SJCRH30 (cell line): ENCODE data around the gene VEZF1. TPM values are rescaled to one million over a fixed set of nuclear protein-coding genes. Genes with fewer than 3 reads are reported as not detected.
"Not testable (repeated sequence)": the region's sequence is repeated elsewhere in the genome, so short reads cannot be mapped to it uniquely, and the experiment has no call there.

Experiments
- DNase-seq, 2 experiments: peaks; one replicate each; pipeline ENCODE4 v3.0.0-alpha.2; 2015 to 2020
- H3K27ac ChIP-seq: fragments of 250-450 bp; sonication (Bioruptor Pico); 2 replicates; pipeline ENCODE4 v1.5.1; 2020; ENCODE audit warnings: mild to moderate bottlenecking, moderate library complexity
- H3K27me3 ChIP-seq: fragments of 250-450 bp; sonication (Bioruptor Pico); 2 replicates; pipeline ENCODE4 v1.5.1; 2020; ENCODE audit warnings: mild to moderate bottlenecking, moderate library complexity
- H3K36me3 ChIP-seq: fragments of 250-450 bp; sonication (Bioruptor Pico); 2 replicates; pipeline ENCODE4 v1.5.1; 2020; ENCODE audit warnings: mild to moderate bottlenecking, moderate library complexity
- H3K4me1 ChIP-seq: fragments of 250-450 bp; sonication (Bioruptor Pico); 2 replicates; pipeline ENCODE4 v1.5.1; 2020; ENCODE audit warnings: mild to moderate bottlenecking, moderate library complexity
- H3K4me3 ChIP-seq: fragments of 250-450 bp; sonication (Bioruptor Pico); 2 replicates; pipeline ENCODE4 v1.5.1; 2020; ENCODE audit warnings: mild to moderate bottlenecking, moderate library complexity
- H3K9me3 ChIP-seq: fragments of 250-450 bp; sonication (Bioruptor Pico); replicated peaks from 2 replicates; pipeline ENCODE4 v1.5.1; 2020; ENCODE audit warnings: mild to moderate bottlenecking, moderate library complexity
- total RNA-seq: library from RNA; depleted of rRNA; stranded (reverse); fragments of >200 nt; shearing (Covaris generic); gene quantifications from 2 replicates; pipeline ENCODE4 v1.2.3, GENCODE V29; 2014

The VEZF1 gene
- total RNA-seq, 1 experiment from 2014 or later: 78.9 TPM

DNA sequence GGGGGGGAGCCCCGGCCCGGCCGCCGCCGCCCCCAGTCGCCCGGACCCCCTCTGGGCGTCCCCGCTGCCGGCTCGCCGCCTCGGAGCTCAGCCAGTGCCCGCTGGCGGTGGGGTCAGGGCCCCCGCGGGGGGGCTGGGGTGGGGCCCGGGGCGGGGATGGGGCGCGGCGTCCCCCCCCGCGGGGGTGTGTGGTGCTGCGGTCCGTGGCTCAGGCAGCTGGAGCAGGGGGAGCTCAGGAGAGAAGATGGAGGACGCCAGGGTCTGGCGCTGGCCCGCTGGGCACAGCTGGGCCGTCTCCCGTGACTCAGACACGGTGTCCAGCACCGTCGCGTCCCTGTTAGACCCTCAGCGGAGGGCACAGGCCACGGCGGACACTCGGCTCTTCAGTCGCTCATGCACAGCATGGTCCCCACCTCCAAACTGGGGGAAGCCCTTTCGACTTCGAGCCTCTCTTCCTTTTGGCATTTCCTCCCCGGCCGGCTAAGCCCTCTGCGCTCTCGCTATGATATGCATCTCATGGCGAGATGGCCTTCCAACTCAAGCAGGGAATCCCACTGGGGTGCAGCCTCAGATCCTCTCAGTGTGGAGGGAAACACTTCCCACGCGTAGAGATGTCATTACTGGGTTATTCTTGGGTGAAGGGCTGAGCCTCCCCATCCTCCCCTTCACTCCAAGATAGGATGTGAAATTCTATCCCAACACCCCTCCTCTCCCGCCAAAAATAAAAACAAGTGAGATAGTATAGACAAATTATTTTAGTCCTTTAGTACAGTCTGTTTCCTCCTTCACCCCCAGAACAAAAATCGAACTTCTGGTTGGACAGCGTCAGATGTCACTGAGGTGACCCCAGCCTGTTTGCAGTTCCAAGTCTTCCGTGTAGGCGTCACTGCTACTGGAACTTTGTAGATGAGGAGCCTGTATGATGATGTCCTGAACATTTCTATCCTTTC, 522 bp upstream of the VEZF1 start:
- Histone ChIP-seq H3K36me3 (peaks cover 5% of the 10 kb centered on the region; the same call in 1 of the 2 replicates), H3K9me3 (no peaks in the 10 kb centered on the region), H3K27ac (peak overlapping the region; percentile 92), H3K4me1 (peaks cover 46% of the 10 kb centered on the region), H3K4me3 (peak overlapping the region; percentile 99), H3K27me3 (no peaks in the 10 kb centered on the region)
- DNase-seq: peak; percentile 78 to 81

DNA sequence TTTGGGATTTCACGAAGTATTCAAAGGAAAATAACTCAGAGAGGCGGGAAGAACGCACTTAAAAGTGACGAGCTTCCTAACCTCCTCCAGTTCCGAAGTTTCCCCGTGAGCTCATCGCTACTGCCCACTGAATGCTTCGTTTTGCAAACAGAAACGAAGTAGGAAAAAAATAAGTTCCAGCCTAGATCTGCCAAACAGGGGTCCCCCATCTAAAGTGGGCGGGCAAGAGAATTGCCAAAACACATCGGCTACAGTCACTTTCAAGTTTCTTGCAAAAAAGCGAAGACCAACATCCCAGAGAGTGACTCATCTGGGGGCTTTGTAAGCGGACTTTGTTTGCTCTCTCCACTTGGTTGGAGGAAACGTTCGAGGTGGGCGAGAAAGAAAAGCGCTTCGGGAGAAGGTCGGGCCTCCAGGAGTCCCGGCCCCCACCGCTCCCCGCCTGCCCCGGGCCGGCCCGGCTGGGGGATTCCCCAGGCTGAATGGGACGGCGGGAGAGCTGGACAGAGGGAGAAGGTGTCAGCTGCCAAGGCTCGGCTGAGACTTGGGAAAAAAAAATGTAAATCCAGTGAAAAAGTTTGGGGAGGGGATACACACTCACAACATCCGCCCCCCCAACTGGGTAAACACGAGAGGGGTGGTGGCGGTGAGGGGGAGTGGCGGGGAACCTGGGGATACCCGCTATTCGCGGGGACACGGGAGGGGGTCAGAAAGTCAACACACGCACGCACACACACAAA, 1.0 kb downstream of the VEZF1 start:
- peak; percentile 60 to 72 for DNase-seq
- Histone ChIP-seq H3K27me3 (no peaks in the 10 kb centered on the region), H3K9me3 (no peaks in the 10 kb centered on the region), H3K36me3 (peaks cover 11% of the 10 kb centered on the region), H3K27ac (peak overlapping the region; percentile 92), H3K4me3 (peak overlapping the region; percentile 99), H3K4me1 (peaks cover 33% of the 10 kb centered on the region)

DNA sequence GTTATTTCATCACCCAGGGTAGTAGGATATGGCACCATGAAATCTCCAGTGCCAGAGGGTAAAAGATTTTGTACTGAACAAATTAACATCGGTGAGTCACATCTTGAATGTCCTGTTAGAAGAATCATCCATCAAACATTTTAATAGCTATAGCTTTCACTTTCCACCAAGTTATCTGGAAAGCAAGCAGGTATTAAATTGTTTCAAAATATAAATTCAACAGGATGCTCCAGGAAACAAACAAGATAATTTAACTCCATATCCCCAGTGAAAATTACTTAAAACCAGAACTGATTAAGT, 2.4 kb downstream of the VEZF1 start:
- Histone ChIP-seq H3K27ac (no peak overlapping the region), H3K36me3 (peaks cover 16% of the 10 kb centered on the region)

DNA sequence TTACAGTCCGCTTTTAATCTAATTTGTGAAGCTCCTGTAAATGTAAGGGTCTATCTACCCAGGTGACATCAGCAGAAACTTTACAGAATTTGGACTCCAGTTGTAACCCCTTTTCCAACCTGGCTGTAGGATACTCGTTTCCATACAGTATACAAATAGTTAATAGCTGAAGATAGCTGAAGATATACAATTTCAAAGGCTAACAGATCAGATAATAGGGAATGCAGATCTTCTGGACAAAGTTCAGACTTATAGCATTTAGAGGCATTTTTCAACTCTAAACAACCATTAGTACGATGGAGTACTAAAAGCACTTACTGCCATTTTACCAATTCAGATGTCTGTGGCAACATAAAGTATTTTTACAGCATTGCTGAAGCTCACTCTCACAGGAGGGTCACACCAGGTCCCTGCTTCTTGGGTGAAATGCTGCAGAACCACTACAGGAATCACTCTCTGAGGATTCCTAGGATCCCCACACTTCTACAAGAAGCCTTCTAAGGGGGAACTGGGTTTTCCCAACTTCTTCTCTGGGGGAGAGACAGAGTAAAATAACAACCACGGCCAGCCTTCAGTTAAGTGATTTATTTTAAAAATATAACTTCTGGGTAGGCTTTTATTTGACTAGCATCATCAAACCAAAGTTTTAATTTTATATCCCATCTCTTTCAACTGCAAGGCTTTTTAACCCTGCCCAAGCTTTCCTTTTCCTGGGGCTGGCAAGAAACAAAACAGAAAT, 2.9 kb downstream of the VEZF1 start:
- DNase-seq: no peak
- peaks cover 30% of the 10 kb centered on the region for H3K4me1 ChIP-seq
- H3K27me3 ChIP-seq: no peaks in the 10 kb centered on the region
- H3K9me3 ChIP-seq: no peaks in the 10 kb centered on the region
- peaks cover 21% of the 10 kb centered on the region for H3K36me3 ChIP-seq
- H3K4me3 ChIP-seq: no peak overlapping the region
- H3K27ac ChIP-seq: no peak overlapping the region

More for the DNA sequence above, 2.4 kb downstream of the VEZF1 start:
- peak overlapping the region; percentile 99; the same call in 1 of the 2 replicates for H3K4me3 ChIP-seq
- H3K9me3 ChIP-seq: no peaks in the 10 kb centered on the region
- no peaks in the 10 kb centered on the region for H3K27me3 ChIP-seq
- H3K4me1 ChIP-seq: peaks cover 30% of the 10 kb centered on the region
- no peak for DNase-seq

DNA sequence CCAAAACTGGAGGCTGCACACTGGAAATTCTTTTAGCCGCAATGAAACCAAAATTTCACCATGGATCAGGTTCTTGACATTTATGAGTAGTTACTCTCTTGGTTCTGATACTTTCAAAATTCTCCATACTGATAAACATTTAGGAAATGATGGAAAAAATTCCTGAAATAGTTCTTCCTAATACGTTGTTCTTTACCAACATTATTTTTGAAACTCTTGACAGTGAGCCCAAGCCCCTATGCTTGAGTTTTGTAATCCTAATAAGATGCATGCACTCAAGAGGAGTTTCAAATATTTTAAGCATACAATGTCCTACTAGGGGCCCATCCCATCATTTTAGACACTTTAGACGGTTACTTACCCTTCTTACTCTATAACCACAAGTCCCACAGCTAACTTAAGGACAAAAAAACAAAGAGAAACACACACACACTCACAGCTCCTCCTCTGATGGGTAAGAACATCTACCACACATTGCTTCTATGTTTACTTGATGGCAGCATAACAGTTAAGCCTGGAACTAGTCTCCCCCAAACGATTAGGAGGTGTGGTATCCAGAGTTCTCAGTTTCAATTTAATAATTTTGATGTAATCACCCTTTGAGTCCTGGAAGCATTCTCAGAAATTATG, 3.7 kb downstream of the VEZF1 start:
- H3K27me3 ChIP-seq: no peaks in the 10 kb centered on the region
- H3K4me3 ChIP-seq: no peak overlapping the region
- H3K9me3 ChIP-seq: no peaks in the 10 kb centered on the region
- no peak for DNase-seq
- H3K36me3 ChIP-seq: peaks cover 23% of the 10 kb centered on the region
- H3K4me1 ChIP-seq: peaks cover 30% of the 10 kb centered on the region
- H3K27ac ChIP-seq: no peak overlapping the region

DNA sequence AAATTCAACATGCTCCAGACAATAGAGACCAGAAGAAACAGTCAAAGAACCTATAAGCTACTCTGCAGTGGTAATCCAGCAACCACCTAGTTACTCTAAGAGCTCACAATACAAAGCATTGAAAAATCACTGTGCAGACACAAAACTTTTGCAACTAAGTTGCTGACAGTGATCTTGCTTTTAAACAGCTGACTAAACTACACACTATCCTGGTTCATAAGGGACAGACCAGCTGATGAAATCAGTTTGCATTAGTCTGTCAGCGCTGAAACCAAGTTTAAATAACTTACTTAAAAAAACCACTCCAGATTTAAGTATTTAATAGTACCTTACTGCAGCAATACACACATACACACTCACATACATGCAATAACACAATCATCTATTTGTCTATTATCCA, 4.6 kb downstream of the VEZF1 start:
- Histone ChIP-seq H3K9me3 (no peaks in the 10 kb centered on the region), H3K27ac (no peak overlapping the region), H3K36me3 (peaks cover 32% of the 10 kb centered on the region), H3K4me1 (peaks cover 26% of the 10 kb centered on the region), H3K4me3 (no peak overlapping the region), H3K27me3 (no peaks in the 10 kb centered on the region)
- no peak for DNase-seq

DNA sequence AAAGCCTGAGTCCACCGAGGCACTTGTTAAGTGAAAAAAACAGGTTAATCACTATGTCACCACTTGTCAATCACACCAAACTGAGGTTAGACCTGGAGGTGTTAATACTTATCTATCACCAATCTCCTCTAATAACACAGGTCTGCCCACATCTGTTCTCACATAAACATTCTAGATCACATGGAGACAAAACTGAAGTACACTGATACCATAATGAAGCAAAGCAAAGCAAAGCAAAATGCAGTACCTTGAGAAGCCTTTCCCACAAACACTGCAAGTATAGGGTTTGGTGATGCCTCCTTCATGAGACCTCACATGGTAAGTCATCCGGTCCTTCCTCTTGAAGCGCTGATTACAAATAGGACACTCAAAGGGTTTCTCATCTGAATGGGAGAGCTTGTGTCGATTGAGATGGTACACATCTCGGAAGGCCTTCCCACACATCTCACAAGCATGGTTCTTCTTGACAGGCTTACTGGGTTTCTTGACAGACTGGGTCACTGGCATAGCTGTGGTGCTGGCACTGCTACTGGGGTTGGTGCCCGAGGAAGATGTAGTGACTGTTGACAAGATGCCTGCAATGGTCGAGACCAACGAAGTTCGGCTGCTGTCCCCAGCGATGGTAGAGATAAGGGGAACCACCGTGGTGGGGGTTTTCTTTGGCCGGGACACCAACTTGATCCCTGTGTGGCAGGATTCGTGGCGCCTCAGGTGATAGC, 5.4 kb downstream of the VEZF1 start:
- no peak overlapping the region for H3K27ac ChIP-seq
- H3K4me1 ChIP-seq: peaks cover 26% of the 10 kb centered on the region
- no peak overlapping the region for H3K4me3 ChIP-seq
- H3K27me3 ChIP-seq: no peaks in the 10 kb centered on the region
- H3K36me3 ChIP-seq: peaks cover 38% of the 10 kb centered on the region
- no peaks in the 10 kb centered on the region for H3K9me3 ChIP-seq
- no peak for DNase-seq

DNA sequence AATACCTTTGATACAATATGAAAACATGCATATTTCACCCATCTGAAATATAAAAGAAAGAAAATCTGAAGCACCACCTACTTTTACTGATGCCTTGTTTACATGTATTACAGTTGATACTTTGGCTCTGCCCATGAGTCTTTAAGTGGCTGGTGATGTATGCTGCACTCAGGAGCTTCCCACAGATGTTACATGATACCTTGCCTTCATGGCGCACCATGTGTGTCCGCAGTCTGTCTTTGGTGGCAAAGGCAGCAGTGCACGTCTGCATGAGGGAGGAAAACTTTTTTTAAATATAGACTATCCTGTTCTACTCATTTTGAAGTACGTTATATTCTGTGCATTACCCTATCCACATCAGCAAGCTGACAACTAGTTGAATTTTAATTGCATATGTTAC, 7.5 kb downstream of the VEZF1 start:
- peaks cover 18% of the 10 kb centered on the region for H3K4me1 ChIP-seq
- peaks cover 58% of the 10 kb centered on the region for H3K36me3 ChIP-seq
- H3K9me3 ChIP-seq: no peaks in the 10 kb centered on the region
- H3K4me3 ChIP-seq: no peak overlapping the region
- no peak for DNase-seq
- no peaks in the 10 kb centered on the region for H3K27me3 ChIP-seq
- H3K27ac ChIP-seq: no peak overlapping the region

DNA sequence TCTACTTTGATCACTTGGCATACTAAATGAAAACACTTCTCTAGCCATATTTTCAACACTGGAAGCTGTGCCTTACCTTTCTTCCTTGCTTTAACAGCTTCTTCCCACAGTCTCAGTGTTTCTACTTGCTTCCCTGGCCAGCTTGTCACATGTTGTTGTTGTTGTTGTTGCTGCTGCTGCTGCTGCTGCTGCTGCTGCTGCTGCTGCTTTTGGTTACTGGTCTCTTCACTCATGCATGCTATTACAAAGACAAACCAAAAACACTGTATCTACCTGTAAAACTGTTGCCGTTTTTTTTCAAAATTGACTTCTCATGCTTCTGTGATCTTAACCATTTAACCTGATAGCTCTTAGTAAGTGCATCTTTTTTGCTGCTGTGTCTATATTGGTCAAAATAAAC, 9.0 kb downstream of the VEZF1 start:
- H3K36me3 ChIP-seq: peaks cover 68% of the 10 kb centered on the region
- DNase-seq: no peak
- H3K4me3 ChIP-seq: no peak overlapping the region
- H3K9me3 ChIP-seq: no peaks in the 10 kb centered on the region
- H3K27me3 ChIP-seq: no peaks in the 10 kb centered on the region
- H3K4me1 ChIP-seq: peaks cover 6% of the 10 kb centered on the region; the same call in 1 of the 2 replicates
- no peak overlapping the region for H3K27ac ChIP-seq

DNA sequence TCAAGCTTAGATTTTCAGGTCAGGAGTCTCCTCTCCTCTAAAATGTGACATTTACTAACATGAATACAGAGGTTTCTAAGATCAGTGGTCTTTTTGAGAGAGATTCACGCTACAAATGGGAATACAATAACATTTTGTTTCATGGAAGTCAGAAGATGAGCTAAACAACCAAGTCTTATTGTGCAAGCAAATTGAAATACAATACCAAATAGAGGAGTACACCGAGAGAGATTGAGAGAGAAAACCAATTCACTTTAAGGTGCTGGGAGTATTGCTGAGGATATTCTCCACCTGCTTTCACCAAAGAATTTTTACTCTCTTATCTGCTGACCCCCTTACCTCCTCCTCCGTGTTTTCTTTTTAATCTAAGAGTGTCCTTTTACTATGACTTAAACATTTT, 11.5 kb downstream of the VEZF1 start:
- peaks cover 76% of the 10 kb centered on the region for H3K36me3 ChIP-seq
- H3K9me3 ChIP-seq: no peaks in the 10 kb centered on the region
- no peaks in the 10 kb centered on the region for H3K4me1 ChIP-seq
- H3K27me3 ChIP-seq: no peaks in the 10 kb centered on the region
- no peak overlapping the region for H3K4me3 ChIP-seq
- no peak for DNase-seq
- H3K27ac ChIP-seq: no peak overlapping the region

DNA sequence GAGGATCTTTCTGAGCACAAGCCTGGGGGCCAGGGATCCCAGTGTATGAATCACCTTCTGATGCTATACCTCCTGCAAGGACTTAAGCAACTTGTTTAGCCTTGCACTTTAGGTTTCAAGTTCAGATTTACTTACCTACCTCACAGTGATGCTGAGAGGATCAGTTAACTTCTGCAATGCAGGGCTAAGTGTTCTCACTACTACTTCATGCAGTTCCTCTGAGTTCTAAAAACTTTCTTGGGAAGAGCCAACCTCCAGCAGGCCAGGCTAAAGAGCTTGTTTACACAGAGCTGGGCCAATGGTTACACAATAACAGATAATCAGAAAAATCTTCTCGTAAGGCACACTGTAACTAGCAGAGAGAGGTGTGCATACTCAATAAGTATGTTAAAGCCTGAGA, 13.0 kb downstream of the VEZF1 start:
- peaks cover 66% of the 10 kb centered on the region for H3K36me3 ChIP-seq
- no peaks in the 10 kb centered on the region for H3K9me3 ChIP-seq
- DNase-seq: no peak
- no peaks in the 10 kb centered on the region for H3K27me3 ChIP-seq
- no peaks in the 10 kb centered on the region for H3K4me1 ChIP-seq
- H3K4me3 ChIP-seq: no peak overlapping the region
- no peak overlapping the region for H3K27ac ChIP-seq

DNA sequence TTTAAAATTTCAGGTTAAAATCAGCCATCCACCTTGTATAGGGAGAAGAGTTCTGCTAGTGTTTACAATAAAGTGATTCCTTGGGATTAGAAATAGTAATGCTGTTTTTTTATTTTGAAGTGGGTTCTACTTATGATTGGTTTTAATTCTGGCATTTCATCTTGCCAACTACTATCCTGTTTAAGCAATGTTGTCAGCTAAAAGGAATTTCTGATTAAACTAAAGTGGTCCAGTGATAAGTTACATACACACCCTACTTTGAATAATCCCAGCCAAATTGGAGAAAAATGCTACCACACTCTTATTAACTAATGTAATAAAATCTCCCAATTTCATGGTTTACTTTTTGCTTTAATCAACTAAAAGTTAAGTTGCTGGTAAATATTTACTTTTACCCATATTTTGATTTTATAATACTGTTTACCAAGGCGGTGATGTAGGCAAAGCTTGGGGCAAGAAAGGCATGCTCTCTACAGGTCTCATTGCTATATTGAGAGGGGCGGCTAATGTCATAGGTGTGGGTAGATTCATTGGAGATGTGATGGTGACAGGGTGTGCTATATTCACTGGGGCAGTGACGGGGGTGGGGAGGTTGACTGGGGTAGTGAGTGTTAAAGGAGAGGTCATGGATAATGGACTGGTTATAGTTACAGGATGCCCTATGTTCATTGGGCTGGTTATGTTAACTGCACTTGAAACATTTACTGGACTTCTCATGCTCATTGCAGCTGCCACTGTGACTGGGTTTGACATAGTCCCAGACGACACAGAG, 13.8 kb downstream of the VEZF1 start:
- H3K27ac ChIP-seq, DNase-seq, H3K4me3 ChIP-seq, H3K4me1 ChIP-seq, H3K27me3 ChIP-seq, H3K9me3 ChIP-seq: not testable (repeated sequence)
- peaks cover 63% of the 10 kb centered on the region for H3K36me3 ChIP-seq

DNA sequence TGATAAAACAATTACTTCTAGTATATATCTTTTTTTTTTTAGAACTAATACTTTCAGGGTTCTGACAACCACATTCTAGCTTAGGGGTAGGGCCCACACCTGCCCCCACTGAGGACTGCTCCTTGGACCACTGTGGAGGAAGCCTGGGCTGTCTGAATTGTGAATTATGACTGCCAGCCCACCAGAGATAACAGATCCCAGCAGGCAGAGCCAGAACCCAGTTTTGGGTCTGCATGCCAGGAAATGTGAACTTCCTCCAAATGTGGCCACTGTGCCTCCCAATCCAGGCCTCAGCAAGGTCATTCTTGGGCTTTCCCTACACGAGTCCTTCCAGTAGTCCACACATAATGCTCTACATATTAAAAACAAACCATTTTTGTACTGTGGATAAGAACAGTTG, 15.9 kb downstream of the VEZF1 start:
- Histone ChIP-seq H3K4me1 (no peaks in the 10 kb centered on the region), H3K36me3 (peaks cover 45% of the 10 kb centered on the region), H3K4me3 (no peak overlapping the region), H3K27ac (no peak overlapping the region), H3K9me3 (no peaks in the 10 kb centered on the region), H3K27me3 (no peaks in the 10 kb centered on the region)
- DNase-seq: no peak
